ENCODE results near the gene OTC.

OTC gene

DNA sequence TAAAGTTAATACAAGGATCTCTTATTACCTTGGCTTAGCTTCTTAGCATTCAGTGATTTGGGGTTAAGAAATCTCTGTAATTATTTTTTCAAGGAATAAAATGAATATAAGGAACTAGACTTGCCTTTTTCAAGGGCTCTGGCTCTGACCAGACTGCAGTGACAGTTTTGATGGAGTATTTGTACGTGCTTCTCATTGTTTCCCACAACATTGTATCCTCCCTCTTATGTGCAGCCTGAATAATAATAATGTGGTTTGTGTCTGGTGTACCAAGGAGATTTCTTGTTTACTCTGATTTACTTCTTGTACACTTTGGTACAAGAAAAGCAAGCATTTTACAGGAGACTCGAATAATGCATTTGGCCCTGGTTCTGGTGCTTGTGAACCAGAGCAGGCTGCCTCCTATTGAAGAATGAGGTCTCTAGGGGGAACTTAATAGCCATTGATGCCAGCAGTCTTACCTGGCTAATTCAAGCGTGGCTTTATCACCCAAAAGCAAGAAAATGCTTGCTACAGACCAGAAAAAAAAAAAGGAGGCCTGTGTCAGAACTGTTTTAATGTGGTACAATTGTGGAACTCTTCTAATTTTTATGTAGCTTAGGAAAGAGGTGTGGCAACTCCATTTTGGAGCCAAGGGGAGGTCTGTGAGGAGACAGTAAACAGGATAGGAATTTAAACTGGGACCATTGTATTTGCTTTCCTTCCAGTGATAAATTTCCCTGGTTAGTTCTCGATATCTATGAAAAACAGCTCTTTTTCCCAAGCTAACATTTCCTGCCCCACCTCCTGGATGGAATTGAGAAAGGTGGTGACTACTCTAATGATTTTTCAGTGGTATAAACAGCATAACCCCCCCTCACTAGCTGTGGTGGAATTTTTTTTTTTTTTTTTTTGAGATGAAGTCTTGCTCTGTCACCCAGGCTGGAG lies 5.6 kb downstream of the OTC start:
- no peak for DNase-seq

DNA sequence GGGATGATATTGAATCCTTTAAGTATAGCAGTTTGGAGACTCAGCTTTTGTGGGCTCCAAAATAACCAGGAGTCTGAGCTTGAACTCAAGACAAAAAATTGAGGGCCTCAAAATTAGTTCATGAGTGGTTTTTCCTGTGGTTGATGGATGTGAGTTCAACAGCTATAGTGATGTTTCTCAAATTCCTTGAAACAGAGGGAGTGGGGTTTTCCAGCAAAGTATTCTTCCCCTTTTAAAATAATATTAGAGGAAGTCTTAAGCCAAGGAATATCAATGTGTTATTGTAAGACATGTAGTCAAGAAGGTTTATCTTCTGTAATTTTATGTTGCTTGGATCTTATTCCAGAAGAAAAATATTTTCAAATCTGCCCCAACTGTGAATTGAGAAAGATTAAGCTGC lies 10.6 kb downstream of the OTC start:
- DNase-seq: no peak

DNA sequence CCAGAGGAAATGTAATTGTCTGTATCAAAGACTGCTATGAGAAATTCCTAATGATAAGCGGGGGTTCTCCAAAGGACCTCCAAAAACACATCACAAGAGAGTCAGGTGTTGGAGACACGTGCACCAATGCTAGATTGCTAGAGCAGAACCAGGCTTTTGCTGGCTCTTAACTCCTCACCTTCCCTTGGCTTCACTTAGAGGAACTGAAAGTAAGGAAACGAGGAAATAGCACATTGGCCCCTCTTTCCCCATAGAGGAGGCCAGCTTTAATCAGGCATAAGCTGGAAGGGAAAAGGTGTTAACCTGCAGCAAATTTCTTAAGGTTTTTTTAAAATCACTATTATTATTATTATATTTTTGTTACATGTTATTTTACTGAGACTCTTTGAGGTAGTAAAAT lies 13.6 kb downstream of the OTC start:
- no peak for DNase-seq

DNA sequence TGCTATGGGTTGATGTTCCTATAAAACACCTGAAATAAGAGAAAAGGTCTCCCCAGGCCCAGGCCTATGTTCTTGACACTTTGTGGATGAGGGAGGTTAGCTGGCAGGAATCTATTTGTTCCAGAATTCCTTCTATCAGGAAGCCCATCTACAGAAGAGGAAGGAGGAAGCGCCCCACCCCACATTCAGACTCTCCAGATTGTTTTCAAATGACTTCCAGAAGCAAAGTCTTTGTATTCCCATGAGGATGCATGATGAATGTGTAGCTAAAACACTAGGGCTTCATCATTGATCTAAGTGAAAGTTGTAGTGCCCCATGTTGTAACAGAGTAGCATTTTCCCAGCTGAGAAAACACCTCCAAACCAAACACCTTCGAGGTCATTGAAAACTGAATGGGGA lies 16.4 kb downstream of the OTC start:
- DNase-seq: no peak

DNA sequence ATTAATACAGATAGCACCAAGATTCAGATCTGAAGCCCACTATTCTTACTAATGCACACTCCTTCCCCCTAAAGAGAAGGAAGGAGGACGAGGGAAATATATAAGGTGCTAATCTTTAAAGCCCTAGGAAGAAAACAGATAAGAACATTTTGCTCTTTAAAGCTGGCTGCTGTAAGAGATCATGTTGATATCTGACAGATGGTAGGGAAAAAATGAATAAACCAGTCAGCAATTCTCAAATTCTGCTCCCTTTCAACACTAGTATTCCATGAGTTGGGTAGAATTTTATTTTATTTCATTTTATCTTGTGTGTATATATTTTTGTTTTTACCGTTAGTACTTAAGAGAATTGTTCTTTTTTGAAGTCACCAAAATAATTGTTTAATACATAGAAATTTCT lies 19.2 kb downstream of the OTC start:
- no peak for DNase-seq

DNA sequence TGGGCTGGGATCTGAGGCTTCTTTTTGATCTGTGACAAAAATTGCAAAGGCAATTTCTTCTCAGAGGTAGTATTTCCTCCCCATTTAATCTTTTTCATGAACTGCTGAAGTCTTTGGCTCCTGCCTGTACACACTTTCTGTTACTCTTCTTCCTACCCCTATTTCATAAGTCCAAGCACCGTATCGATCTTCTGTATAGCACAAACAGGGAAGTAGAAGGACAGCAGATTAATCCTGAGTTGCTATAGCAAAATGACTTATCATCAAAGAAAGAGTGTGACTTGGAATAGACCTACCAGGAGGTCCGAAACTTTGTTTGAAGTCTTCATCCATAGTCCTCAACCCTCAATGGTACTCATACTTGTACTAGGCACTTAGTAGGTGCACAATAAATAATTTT lies 22.0 kb downstream of the OTC start:
- no peak for DNase-seq

DNA sequence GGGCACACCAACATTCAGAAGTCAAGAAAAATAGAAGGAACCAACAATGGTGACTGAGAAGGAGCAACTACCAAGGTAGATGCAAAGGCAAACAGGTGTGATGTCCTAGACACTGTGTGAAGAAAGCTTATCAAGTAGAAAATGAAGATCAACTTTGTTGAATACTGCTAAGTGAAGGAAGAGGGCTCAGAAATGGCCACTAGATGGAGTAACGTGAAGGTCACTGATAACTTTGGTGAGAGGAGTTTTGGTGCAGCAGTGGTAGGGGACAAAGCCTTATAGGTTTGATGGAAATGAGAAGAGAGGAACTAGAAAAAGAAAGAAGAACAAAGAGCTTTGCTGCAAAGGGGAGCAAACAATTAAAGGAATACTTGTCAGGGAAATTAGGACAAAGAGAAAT lies 23.5 kb downstream of the OTC start:
- DNase-seq: no peak

DNA sequence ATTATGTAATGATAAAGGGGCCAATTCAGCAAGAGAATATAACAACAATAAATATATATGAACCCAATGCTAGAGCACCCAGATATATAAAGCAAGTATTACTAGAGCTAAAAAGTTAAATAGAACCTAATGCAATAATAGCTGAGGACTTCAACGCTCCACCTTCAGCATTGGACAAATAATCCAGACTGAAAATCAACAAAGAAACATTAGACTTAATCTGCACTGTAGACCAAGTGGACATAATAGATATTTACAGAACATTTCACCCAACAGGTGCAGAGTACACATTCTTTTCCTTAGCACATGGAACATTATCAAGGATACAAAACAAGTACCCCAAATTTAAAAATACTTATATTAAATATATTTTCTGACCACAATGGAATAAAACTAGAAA lies 24.3 kb downstream of the OTC start:
- no peak for DNase-seq

DNA sequence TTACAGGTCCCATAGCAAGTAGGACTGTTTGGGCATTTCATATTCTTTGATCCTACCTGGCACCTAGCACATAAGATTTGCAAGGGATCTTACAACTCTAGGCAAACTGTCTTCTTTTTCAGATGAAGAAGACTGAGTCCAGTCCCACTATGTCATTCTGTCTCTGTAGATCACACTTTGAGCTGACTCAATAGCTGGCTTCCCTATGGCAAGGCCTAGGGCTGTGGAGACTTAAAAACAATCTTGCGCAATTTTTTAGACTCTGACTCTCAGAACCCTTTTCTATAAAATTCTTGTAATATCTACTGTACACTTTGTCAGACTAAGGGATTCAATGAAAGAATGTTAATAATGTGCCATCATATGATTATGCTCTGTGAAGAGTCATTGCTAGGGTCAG lies 26.7 kb downstream of the OTC start:
- no peak for DNase-seq

DNA sequence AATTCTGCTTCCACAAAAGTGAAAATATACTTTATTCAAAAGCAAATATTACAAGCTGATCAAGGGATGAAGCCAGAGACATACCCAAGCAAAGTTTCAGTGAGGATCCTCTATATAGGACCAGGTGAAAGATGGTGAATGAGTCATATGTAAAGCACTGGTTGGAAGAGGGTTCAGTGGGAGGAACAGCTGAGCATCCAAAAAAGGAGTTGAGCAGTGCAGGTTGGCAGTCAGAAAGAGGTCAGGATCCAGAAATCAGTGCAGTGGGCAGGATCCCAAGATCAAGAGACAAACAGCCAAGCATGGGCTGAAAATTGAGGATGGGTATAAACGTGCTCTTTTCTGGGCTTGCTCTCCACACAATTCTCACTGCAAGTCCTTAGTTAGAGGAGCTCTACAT lies 30.3 kb downstream of the OTC start:
- no peak for DNase-seq

DNA sequence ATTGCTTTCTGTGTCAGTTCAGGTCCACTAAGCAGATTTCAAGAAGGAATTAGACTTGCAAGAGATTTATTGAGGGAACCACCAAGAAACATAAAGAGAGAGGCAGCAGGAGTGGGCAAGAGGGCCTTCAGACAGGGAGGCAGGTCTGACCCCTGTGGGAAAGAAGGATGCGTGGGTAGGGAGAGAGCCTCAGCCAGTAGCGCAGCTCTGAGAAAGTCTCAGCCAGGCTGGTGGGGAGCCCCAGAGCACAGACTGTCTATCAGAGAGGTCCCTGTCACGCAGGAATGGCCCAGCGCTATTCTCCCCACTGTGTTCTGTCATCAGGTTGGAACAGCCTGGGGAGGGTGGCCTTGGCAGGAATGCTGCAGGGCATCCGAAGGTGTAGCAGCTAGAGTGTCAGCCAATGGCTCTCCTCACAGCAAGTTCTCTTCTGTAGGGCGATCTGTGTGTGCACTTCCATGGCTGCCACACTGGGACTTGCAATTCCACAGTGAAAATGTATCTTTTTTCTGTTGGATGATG lies 48.0 kb downstream of the OTC start:
- DNase-seq: no peak

DNA sequence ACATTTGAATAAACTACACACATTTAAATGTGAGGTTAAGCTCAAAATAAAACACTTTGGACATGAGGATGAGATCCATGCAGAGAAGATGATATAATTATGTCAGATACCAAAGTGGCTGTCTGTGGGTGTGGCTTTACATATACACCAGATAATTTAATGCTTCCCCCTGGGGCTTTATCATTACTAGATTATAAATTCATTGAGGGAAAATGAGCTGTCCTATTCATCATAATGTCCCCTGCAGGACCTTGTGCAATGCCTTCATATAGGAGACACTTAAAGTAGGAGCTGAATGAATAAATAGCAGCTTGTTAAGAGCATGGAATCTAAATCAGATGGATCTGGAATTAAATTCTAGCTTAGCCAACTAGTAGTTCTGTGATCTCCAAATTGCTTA lies 49.7 kb downstream of the OTC start:
- no peak for DNase-seq

DNA sequence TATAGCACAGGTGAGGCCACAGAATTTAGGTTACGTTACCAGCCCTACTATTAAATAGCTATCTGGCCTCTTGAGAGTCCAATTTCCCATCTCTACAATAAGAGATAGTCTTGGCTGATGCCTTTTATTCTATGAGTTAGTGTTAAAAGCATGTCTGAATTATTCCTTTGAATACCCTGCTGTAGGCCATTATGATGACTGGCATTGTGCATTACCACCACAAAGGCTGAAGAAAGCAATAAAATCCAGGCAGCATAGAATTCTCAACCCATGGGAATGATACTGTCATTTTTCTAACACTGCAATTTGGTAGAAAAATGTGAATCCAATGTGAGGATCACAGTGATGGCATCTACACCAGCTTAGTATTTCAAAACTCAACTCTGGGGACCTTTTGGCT lies 51.4 kb downstream of the OTC start:
- no peak for DNase-seq

DNA sequence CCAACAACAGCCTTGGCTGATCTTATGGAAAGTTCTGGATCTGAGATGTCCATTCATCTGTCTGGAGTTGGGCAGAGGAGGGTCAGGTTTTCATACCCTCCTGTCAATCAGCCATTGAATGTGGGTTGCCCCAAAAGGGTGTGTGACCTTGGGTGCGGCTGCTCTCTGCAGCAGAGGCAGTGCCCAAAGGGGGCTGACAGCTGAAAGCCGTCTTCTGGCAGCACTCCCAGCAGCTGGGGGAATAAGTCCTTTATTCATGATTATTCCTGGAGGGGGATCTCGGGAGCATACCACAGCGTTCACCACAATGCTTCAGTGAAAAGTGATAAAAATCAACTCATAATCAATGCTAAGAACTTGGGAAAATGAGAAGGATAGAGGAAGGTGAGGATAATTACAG lies 54.7 kb downstream of the OTC start:
- no peak for DNase-seq

DNA sequence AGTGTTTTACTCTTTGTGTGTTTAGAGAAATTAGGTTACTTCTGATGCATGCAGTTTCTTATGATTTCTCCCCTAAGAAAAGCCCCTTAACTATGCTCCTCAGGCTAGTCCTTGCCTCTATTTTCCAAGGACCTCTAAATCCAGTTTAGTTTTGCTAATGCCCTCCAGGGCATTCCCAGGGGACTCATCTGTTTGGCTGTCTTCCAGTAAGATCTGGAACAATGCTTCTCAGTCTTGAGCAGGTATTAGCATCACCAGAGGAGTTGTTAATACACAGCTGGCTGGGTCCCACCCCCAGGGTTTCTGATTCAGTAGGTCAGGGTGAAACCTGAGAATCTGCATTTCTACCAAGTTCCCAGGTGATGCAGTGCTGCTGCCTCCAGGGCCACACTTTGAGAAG lies 56.9 kb downstream of the OTC start:
- no peak for DNase-seq

DNA sequence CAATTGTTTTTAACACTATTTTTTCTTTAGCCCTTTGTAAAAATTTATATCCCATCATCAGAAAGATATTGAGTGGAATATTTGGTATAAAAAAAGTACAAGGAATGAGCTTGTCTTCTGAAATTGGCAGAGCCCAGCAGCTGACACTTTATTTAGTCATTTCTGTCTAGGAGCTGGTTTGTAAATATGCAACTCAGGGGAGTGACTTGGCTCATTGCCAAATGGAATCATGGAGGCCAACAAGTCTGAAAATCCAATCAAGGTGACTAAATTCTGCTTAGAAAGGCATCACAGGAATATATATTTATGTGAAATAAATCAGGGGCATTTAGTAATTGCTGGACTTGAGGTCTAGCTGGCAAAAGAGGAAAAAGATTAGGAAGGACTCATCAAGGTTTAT lies 74.4 kb downstream of the OTC start:
- peak; percentile 55 for DNase-seq

DNA sequence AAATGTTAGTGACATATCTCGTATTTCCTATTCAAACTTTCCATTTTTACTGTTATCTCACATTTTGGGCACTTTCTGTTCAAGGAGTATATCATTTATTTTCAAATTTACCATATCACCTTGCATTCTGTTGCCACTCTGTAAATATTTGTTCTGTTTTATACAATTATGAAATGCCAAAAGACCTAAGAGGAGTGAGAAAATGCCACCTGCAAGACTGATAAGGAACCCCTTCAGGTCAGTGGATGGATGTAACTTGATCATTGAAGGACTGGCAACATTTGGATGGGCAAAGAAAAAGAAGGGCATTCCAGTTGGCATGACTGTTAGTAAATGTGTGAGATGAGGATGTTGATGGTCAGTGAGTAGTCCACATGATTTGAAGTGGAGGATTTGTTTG lies 79.1 kb downstream of the OTC start:
- DNase-seq: no peak

DNA sequence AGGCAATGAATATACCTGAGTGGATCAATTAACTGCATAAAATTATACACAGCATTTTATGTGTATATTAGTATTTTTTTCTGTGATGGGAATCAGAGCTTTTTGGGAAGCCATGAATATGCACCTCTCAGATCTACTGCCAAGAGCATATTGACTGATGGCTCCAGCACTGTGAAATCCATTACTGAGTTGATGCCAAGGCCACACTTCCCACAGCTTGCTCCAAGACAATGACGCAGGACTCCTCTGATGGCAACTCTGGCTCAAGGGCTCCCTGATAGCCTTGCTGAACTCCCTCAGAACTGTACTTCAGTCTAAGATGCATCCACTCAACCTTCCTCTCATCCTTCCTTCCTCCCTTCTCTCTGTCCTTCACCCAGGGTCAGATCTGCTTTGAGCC lies 82.7 kb downstream of the OTC start:
- no peak for DNase-seq

DNA sequence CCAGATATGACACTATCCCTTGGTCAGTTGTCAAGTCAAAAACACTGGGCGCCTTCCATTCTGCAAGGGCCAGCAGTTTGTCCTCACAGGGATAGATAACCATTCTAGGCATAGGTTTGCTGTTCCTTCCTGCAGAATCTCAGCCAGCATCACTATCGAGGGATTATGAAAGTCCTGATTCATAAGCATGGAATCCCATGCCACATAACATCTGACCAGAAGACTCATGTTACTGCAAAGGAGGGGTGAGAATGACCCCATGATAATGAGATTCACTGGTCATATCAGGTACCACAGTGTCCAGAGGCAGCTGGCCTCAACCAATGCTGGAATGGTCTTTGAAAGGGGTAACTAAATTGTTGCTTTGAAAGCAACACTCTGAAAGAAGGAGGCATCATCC lies 84.7 kb downstream of the OTC start:
- no peak for DNase-seq

DNA sequence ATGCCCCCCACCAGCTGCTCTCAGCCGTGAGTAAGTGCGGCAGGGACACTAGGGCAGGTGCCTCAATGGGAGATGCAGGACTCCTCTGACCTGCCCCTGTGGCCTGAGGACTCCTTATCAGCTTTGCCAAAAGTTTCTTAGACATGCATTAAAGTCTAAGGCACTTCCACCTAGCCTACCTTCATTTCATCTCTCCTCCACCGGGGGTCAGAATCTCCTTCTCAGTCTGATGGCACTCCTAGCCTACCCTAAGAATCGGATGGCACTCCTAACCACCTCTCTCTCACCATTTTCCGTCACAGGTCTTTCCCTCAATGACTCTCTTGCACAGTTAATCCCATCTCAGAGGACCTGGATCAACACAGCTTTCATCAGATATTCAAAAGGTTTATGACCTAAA lies 85.9 kb downstream of the OTC start:
- DNase-seq: no peak

DNA sequence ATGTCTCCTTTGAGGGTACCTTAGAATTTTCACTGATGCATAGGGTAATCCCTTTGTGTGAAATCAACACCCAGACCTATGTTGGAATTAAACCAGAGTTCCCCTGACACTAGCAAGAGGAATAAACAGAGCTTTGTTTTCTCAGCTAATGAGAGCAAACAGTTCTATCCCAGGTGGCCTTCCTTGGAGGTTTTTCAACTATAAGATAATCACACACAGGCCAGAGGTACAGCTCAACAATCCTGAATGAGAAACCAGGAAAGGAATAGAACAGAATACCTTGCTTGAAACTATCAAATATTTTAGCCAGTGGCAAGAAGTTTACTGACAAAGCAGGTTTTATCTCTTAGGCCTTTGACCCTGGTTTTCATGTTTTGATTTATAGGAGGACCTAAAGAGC lies 100.2 kb downstream of the OTC start:
- DNase-seq: no peak

DNA sequence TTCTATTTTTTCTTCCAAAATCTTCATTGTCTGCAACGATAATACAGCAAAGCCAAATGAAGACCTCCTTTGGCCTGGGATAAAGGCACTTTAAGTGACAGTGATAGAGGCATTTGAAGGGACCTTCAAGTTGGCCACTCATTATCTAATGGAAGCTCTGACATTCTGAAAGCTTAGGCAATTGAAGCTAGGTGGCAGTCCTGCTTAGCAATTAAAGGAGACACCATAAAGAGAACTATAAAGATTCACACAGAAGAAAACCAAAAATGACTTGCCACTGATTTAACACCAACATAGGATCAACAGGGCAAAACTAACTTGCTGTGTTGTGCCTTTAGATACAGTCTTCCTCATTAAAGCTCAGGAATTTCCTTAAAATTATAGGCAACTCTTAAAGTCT lies 105.7 kb downstream of the OTC start:
- DNase-seq: no peak

DNA sequence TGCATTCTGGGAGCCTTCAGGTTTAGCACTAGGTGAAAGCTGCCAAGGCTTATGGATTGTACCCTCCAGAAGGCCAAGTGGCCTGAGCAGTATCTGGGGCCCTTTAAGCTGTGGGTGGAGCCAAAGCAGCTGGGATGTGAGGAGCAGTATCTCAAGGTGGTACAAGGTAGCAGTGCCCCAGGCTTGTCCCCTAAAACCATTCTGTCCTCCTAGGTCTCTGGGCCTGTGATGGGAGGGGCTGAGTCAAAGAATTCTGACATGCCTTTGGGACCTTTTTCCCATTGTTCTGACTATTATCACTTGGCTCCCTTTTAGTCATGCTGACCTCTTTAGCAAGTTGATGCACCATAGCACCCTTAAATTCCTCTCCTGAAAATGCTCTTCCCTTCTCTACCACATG lies 109.9 kb downstream of the OTC start:
- DNase-seq: no peak

DNA sequence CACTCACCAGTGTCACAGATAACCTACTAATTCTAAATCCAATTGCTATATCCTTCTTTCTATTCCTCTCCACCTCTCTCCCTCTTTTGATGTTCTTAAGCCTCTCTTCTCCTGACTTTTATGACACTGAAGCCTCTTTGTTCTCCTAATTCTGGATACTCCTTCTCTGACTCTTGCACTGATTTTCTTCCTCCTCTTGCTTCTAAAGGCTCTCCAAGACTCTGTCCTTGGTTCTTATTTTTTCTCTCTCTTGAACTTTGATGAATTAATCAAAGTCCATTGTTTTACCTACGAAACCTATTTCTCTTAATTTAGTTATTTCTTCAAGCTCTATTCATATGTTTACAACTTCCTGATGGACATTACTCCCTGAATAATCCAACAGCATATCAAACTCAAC lies 113.3 kb downstream of the OTC start:
- no peak for DNase-seq

DNA sequence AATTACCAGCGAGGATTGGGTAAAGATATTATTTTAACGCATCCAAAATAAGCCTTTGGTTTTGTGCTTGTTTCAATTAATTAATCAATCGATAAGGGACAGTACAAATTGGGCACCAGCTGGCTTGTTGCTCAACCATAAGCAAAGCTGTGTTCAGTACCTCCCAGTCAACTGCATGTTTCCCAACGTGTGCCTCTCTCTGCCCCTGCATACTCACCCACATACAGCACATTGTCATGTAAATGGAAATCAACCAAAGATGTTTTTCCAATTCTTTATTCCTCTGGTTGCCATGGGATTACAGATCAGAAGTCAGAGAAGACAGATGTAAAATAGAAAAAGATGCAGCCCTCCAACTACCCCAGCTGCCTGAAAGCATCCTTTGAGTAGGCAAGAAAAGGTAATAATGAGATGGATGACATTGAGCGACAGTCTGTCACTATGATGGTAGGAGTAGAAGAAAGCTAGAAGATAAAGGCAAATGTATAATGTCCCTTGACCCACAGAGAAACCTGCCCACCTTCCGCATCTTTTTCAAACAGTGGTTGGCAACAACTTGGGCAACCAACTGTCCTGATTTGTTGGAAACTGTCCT lies 116.3 kb downstream of the OTC start:
- no peak for DNase-seq
